Activated CD4-positive, alpha-beta memory T cell treated with anti-CD3 and anti-CD28 coated beads for 36 hours (primary cell): ENCODE results near the gene GLIS1. TPM values are rescaled to one million over a fixed set of nuclear protein-coding genes. Genes with fewer than 3 reads are reported as not detected.
"Not testable (repeated sequence)": the region's sequence is repeated elsewhere in the genome, so short reads cannot be mapped to it uniquely, and the experiment has no call there.

Source experiments
- CTCF ChIA-PET: fragments of 350-600 bp; sonication (Branson Sonifier 250); formaldehyde crosslinking; loops from one replicate; lab custom pipeline; 2021; ENCODE audit warnings: antibody characterized with exemption, inconsistent platforms; lab: Charles Lee
- POLR2A ChIA-PET: fragments of 350-600 bp; sonication (Branson Sonifier 250); formaldehyde crosslinking; loops from one replicate; lab custom pipeline; 2021; ENCODE audit warnings: antibody characterized with exemption; lab: Charles Lee
- DNase-seq: peaks from one replicate; pipeline ENCODE4 v3.0.0-alpha.2; 2020
- H3K27ac Mint-ChIP-seq: one replicate; pipeline ENCODE4 v1.8.0; 2021; ENCODE audit warnings: mixed read lengths
- H3K27me3 Mint-ChIP-seq: one replicate; pipeline ENCODE4 v1.8.0; 2021; ENCODE audit warnings: mixed read lengths
- H3K36me3 Mint-ChIP-seq: one replicate; pipeline ENCODE4 v1.8.0; 2021; ENCODE audit warnings: mixed read lengths
- H3K4me1 Mint-ChIP-seq: one replicate; pipeline ENCODE4 v1.8.0; 2021; ENCODE audit warnings: low read depth, mixed read lengths
- H3K4me3 Mint-ChIP-seq: one replicate; pipeline ENCODE4 v1.8.0; 2021; ENCODE audit warnings: mild to moderate bottlenecking, mixed read lengths
- H3K9me3 Mint-ChIP-seq: one replicate; pipeline ENCODE4 v1.8.0; 2021; ENCODE audit warnings: mixed read lengths
- intact Hi-C: fragments of 100-400 bp; cut with micrococcal nuclease; formaldehyde crosslinking; loops from one replicate; pipeline ENCODE4 v1.15.1; 2023
- total RNA-seq, 2 experiments: library from RNA; stranded (reverse); gene quantifications; one replicate each; pipeline ENCODE4 v1.2.3, GENCODE V29; 2021

GLIS1 gene
- total RNA-seq, 2 experiments from 2014 or later = not detected

GRCh38 chr1:53652441-53653199, 86.3 kb downstream of the GLIS1 start:
- H3K27me3 Mint-ChIP-seq = no peaks in the 10 kb centered on the region
- ChIA-PET CTCF (no interaction called here), POLR2A (no interaction called here)
- H3K36me3 Mint-ChIP-seq = no peaks in the 10 kb centered on the region
- DNase-seq = no peak
- no peak overlapping the region for H3K4me3 Mint-ChIP-seq
- intact Hi-C loops = no loop called here
- no peaks in the 10 kb centered on the region for H3K4me1 Mint-ChIP-seq
- no peaks in the 10 kb centered on the region for H3K9me3 Mint-ChIP-seq
- H3K27ac Mint-ChIP-seq = no peak overlapping the region

DNA sequence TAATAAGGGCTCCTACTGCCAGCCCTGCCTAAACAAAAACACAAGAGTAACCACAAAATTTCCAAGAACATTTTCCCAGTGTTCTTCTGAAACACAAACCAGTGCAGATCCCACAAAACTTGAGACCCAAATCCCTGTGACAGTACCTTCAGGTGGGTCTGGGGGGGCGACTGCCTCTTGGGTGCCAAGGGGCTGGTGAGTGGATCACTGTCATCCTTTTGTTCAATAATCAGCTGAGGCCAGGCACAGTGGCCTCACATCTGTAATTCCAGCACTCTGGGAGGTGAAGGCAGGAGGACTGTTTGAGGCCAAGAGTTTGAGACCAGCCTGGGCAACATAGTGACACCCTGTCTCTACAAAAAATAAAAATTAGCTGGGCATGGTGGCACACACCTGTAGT, 87.6 kb downstream of the GLIS1 start:
- Mint-ChIP-seq H3K36me3 (no peaks in the 10 kb centered on the region), H3K27me3 (no peaks in the 10 kb centered on the region), H3K9me3 (no peaks in the 10 kb centered on the region), H3K4me3 (no peak overlapping the region), H3K27ac (no peak overlapping the region), H3K4me1 (no peaks in the 10 kb centered on the region)
- DNase-seq = no peak
- POLR2A ChIA-PET = no interaction called here
- CTCF ChIA-PET = no interaction called here
- intact Hi-C loops = no loop called here

DNA sequence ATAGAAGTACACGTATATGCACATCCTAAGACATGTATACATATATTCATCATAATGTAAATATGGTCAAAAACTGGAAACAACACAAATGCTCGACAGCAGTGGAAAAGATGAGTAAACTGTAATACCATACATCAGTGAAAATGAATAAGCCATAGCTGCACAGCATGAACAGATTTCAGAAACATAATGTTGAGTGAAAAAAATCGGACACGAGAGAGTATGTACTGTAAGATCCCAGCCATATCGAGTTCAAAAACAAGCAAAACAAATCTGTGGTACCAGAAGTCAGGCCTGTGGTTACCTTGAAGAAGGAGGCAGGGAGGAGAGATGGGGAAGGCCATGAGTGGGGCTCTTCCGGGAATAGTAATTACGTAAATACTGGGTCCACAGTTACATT, 90.4 kb downstream of the GLIS1 start:
- intact Hi-C loops = no loop called here
- Mint-ChIP-seq H3K27ac (no peak overlapping the region), H3K36me3 (no peaks in the 10 kb centered on the region), H3K4me3 (no peak overlapping the region), H3K4me1 (no peaks in the 10 kb centered on the region), H3K9me3 (no peaks in the 10 kb centered on the region), H3K27me3 (no peaks in the 10 kb centered on the region)
- ChIA-PET POLR2A (no interaction called here), CTCF (no interaction called here)
- DNase-seq = no peak

DNA sequence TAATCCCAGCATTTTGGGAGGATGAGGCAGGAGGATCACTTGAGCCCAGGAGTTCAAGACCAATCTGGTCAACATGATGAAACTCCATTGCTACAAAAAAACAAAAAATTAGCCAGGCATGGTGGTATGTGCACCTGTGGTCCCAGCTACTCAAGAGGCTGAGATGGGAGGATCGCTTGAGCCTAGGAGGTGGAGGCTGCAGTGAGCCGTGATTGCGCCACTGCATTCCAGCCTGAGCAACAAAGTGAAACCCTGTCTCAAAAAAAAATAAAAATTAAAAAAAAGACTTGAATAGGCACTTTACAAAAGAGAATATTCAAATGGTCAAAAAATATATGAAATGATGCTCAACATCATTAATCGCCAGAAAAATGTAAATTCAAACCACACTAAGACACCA, 91.0 kb downstream of the GLIS1 start:
- H3K4me1 Mint-ChIP-seq, intact Hi-C loops, CTCF ChIA-PET, H3K9me3 Mint-ChIP-seq, POLR2A ChIA-PET, H3K4me3 Mint-ChIP-seq, H3K36me3 Mint-ChIP-seq, DNase-seq, H3K27me3 Mint-ChIP-seq, H3K27ac Mint-ChIP-seq: not testable (repeated sequence)

- H3K27me3 Mint-ChIP-seq = no peaks in the 10 kb centered on the region
- H3K27ac Mint-ChIP-seq = no peak overlapping the region
- no peaks in the 10 kb centered on the region for H3K9me3 Mint-ChIP-seq
- H3K4me1 Mint-ChIP-seq = no peaks in the 10 kb centered on the region
- intact Hi-C loops = no loop called here
- ChIA-PET POLR2A (no interaction called here), CTCF (interaction anchor here (0.7 kb wide), 1 partner anchor 215 kb away, joined by 3 read pairs; no protein-coding TSS in a partner anchor)
- DNase-seq = no peak
- H3K4me3 Mint-ChIP-seq = no peak overlapping the region
- no peaks in the 10 kb centered on the region for H3K36me3 Mint-ChIP-seq
Measured at GRCh38 chr1:53646732-53647131, 92.2 kb downstream of the GLIS1 start.

GRCh38 chr1:53645690-53646078, 93.3 kb downstream of the GLIS1 start:
- Mint-ChIP-seq H3K27me3 (no peaks in the 10 kb centered on the region), H3K9me3 (no peaks in the 10 kb centered on the region), H3K4me3 (no peak overlapping the region), H3K4me1 (no peaks in the 10 kb centered on the region), H3K27ac (no peak overlapping the region), H3K36me3 (no peaks in the 10 kb centered on the region)
- intact Hi-C loops = no loop called here
- CTCF ChIA-PET = no interaction called here
- POLR2A ChIA-PET = no interaction called here
- no peak for DNase-seq

DNA sequence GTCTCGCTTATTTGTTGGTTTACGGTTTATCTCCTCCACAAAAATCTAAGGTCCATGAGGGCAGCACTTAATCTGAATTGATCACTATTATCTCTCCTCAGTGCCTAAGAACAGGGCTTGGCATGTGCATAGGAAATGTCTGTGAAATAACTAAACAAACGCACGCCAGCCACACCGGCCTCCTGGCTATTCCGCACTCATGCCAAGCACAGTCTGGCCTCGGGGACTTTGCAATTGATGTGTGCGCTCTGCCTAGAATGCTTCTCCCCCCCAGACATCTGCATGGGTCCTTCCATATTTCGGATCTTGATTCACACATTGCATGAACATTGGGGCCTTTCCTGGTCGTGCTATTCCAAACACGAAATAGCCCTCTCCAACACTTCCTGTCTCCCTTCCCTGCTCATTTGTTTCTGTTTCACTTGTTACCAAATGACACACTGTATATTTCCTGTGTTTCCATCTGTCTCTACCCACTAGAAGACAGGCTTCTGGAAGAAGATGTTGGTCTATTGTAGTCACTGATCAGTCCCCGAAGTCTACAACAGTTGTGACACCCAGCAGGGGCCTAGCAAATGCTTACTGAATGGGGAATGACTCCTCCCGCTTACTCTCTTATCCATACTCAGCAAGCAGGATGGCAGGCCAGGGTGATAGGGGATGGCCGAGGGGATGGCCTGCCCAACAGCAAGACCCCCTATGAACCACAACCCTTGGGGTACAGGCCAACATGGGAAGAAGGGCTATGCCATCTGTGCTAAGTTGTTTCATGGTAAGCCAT, 93.9 kb downstream of the GLIS1 start:
- ChIA-PET CTCF (no interaction called here), POLR2A (no interaction called here)
- Mint-ChIP-seq H3K27me3 (no peaks in the 10 kb centered on the region), H3K9me3 (no peaks in the 10 kb centered on the region), H3K4me3 (no peak overlapping the region), H3K27ac (no peak overlapping the region), H3K4me1 (no peaks in the 10 kb centered on the region), H3K36me3 (no peaks in the 10 kb centered on the region)
- intact Hi-C loops = no loop called here
- DNase-seq = no peak

- no peak for DNase-seq
- Mint-ChIP-seq H3K4me3 (no peak overlapping the region), H3K4me1 (no peaks in the 10 kb centered on the region), H3K27ac (no peak overlapping the region), H3K27me3 (no peaks in the 10 kb centered on the region), H3K9me3 (no peaks in the 10 kb centered on the region), H3K36me3 (no peaks in the 10 kb centered on the region)
- intact Hi-C loops = no loop called here
- POLR2A ChIA-PET = no interaction called here
- CTCF ChIA-PET = interaction anchor here (0.9 kb wide), 1 partner anchor 38 kb away, joined by 3 read pairs; no protein-coding TSS in a partner anchor
Measured at GRCh38 chr1:53644496-53644895, 94.5 kb downstream of the GLIS1 start.

GRCh38 chr1:53643881-53644390, 95.0 kb downstream of the GLIS1 start:
- Mint-ChIP-seq H3K36me3 (no peaks in the 10 kb centered on the region), H3K9me3 (no peaks in the 10 kb centered on the region), H3K27me3 (no peaks in the 10 kb centered on the region), H3K4me1 (no peaks in the 10 kb centered on the region), H3K27ac (no peak overlapping the region), H3K4me3 (no peak overlapping the region)
- POLR2A ChIA-PET = no interaction called here
- intact Hi-C loops = no loop called here
- DNase-seq = no peak
- CTCF ChIA-PET = interaction anchor here (0.9 kb wide), 1 partner anchor 39 kb away, joined by 3 read pairs; no protein-coding TSS in a partner anchor

DNA sequence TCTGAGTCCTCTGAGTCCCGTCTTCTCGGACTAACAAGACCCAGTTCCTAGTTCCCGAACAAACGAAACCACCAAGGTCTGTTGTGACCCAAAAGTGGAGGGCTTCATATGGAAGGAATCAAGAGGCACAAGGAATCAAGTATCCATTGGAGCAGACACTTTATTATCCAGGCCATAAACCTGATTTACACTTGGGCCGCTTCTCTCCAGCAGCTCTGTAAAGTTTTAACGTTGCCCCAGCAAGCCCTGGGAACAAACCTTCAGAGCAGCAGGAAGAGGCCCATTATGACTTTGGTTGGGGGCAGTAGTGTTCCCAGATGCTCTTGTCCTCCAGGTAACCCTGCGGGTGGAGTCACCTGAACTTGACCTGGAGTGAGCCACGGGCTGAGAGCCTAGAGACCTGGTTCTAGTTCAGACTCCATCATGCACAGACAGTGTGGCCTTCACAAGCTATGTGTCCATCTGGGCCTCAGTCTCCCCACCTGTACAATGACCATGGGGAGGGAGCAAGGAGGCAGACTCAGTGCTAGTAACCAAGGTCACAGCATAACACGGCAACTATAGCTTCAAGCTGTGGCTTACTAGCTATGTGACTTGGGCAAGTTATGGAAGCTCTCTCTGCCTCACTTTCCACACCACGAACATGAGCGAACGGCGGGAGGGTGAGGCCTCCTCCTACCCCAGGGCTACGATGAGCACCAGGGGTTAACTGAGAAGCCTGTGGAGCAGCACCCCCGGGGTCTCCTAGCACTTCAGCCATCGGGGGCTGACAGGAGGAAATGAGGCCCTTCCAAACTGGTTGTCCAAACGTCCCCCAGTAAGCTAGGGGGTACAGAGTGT, 95.7 kb downstream of the GLIS1 start:
- intact Hi-C loops = no loop called here
- Mint-ChIP-seq H3K36me3 (no peaks in the 10 kb centered on the region), H3K27ac (no peak overlapping the region), H3K27me3 (no peaks in the 10 kb centered on the region), H3K4me3 (no peak overlapping the region), H3K4me1 (no peaks in the 10 kb centered on the region), H3K9me3 (no peaks in the 10 kb centered on the region)
- no peak for DNase-seq
- POLR2A ChIA-PET = no interaction called here
- CTCF ChIA-PET = interaction anchor here (0.9 kb wide), 1 partner anchor 39 kb away, joined by 3 read pairs; no protein-coding TSS in a partner anchor

- no peaks in the 10 kb centered on the region for H3K9me3 Mint-ChIP-seq
- POLR2A ChIA-PET = no interaction called here
Measured at GRCh38 chr1:53642607-53643006, 96.4 kb downstream of the GLIS1 start.

DNA sequence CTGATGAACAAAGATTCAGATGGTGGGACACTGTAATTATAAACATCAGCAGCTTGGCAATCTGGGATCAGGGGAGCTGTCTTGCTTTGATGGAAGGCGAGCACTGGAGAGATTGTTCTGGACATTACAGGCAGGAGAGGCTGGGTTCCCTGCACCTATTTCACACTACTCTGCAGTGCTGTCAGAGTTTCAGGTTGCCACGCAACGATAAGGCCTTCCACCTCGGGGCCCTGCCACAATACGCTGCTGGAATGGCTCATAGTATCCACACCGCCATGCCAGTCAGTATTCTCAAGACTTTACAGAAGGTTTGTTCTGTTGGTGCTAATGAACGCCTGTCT, 96.8 kb downstream of the GLIS1 start:
- intact Hi-C loops = no loop called here
- Mint-ChIP-seq H3K4me3 (no peak overlapping the region), H3K9me3 (no peaks in the 10 kb centered on the region), H3K27ac (no peak overlapping the region), H3K36me3 (no peaks in the 10 kb centered on the region), H3K27me3 (no peaks in the 10 kb centered on the region), H3K4me1 (no peaks in the 10 kb centered on the region)
- no peak for DNase-seq
- CTCF ChIA-PET = no interaction called here
- POLR2A ChIA-PET = no interaction called here

More at GRCh38 chr1:53642607-53643006, 96.4 kb downstream of the GLIS1 start:
- intact Hi-C loops = no loop called here
- Mint-ChIP-seq H3K4me3 (no peak overlapping the region), H3K27me3 (no peaks in the 10 kb centered on the region), H3K27ac (no peak overlapping the region), H3K36me3 (no peaks in the 10 kb centered on the region), H3K4me1 (no peaks in the 10 kb centered on the region)
- no peak for DNase-seq
- CTCF ChIA-PET = no interaction called here
